ENCODE measurements around the gene DCC. TPM values are rescaled to one million over a fixed set of nuclear protein-coding genes. Genes with fewer than 3 reads are reported as not detected.

The DCC gene
- total and polyA plus RNA-seq, 10 donors = 0.03 to 9.2 (median 0.91) TPM; not detected in 1

- Histone ChIP-seq H3K27me3 (replicated peaks in 1 of 7) (no peaks in the 10 kb centered on the region), H3K4me1 (no peaks in the 10 kb centered on the region), H3K4me3 (no peak overlapping the region), H3K9me3 (no peaks in the 10 kb centered on the region), H3K27ac (no peak overlapping the region), H3K36me3 (no peaks in the 10 kb centered on the region)
- TF ChIP-seq POLR2A (IDR thresholded peaks at IDR 0.05) = no peak
- TF ChIP-seq CTCF (IDR thresholded peaks at IDR 0.05 in 8 of 11, conservative IDR thresholded peaks at IDR 0.05 in 3 of 11) = no peak
- no peak for TF ChIP-seq POLR2AphosphoS5 (IDR thresholded peaks at IDR 0.05)
- no peak for DNase-seq
- intact Hi-C loops (cut with DNase I; ENCODE audit: low total_unique reads) = no loop called here
- WGBS, 5 donors = 92 to 98% (median 96%) methylated on average over 4 of the region's 4 CpGs
Measured at GRCh38 chr18:53443831-53444230, 1103.8 kb downstream of the DCC start.

- Histone ChIP-seq H3K9me3 (no peaks in the 10 kb centered on the region), H3K36me3 (no peaks in the 10 kb centered on the region), H3K4me1 (no peaks in the 10 kb centered on the region), H3K27ac (no peak overlapping the region), H3K27me3 (replicated peaks in 1 of 7) (no peaks in the 10 kb centered on the region), H3K4me3 (no peak overlapping the region)
- no peak for TF ChIP-seq CTCF (IDR thresholded peaks at IDR 0.05 in 8 of 11, conservative IDR thresholded peaks at IDR 0.05 in 3 of 11)
- WGBS, 5 donors = 40 to 70% (median 65%) methylated on average over 2 of the region's 2 CpGs
- no peak for DNase-seq
- intact Hi-C loops (cut with DNase I; ENCODE audit: low total_unique reads) = no loop called here
Measured at GRCh38 chr18:53451902-53452301, 1111.9 kb downstream of the DCC start.

- no peaks in the 10 kb centered on the region for H3K27me3 ChIP-seq (replicated peaks in 1 of 7)
- H3K9me3 ChIP-seq = peaks cover 0 to 4% (median 0%) of the 10 kb centered on the region in 8 donors
- no peaks in the 10 kb centered on the region for H3K4me1 ChIP-seq
- intact Hi-C loops (cut with DNase I; ENCODE audit: low total_unique reads) = no loop called here
- TF ChIP-seq POLR2AphosphoS5 (IDR thresholded peaks at IDR 0.05) (no peak), POLR2A (IDR thresholded peaks at IDR 0.05) (no peak), CTCF (IDR thresholded peaks at IDR 0.05 in 8 of 11, conservative IDR thresholded peaks at IDR 0.05 in 3 of 11) (no peak)
- DNase-seq = no peak
- 10 to 20% (median 10%) methylated on average over 1 of the region's 1 CpG for WGBS, 5 donors
- H3K36me3 ChIP-seq = no peaks in the 10 kb centered on the region
- H3K4me3 ChIP-seq = no peak overlapping the region
- H3K27ac ChIP-seq = no peak overlapping the region
Measured at GRCh38 chr18:53457068-53457467, 1117.1 kb downstream of the DCC start.

- intact Hi-C loops (cut with DNase I; ENCODE audit: low total_unique reads) = no loop called here
- DNase-seq = no peak
- no peaks in the 10 kb centered on the region for H3K36me3 ChIP-seq
- H3K4me1 ChIP-seq = no peaks in the 10 kb centered on the region
- no peak overlapping the region for H3K27ac ChIP-seq
- TF ChIP-seq POLR2AphosphoS5 (IDR thresholded peaks at IDR 0.05) (no peak), POLR2A (IDR thresholded peaks at IDR 0.05) (no peak), CTCF (IDR thresholded peaks at IDR 0.05 in 8 of 11, conservative IDR thresholded peaks at IDR 0.05 in 3 of 11) (no peak)
- H3K9me3 ChIP-seq = peaks cover 0 to 6% (median 0%) of the 10 kb centered on the region in 8 donors
- H3K27me3 ChIP-seq (replicated peaks in 1 of 7) = no peaks in the 10 kb centered on the region
- no peak overlapping the region for H3K4me3 ChIP-seq
Measured at GRCh38 chr18:53458268-53458667, 1118.3 kb downstream of the DCC start.

Measured in spleen (tissue), 11 donors.